Hepatocyte (in vitro differentiated cells): ENCODE measurements around the gene PGGHG. TPM values are rescaled to one million over a fixed set of nuclear protein-coding genes. Genes with fewer than 3 reads are reported as not detected.

Experiments used
- DNase-seq: peaks from one replicate; pipeline ENCODE4 v3.0.0-alpha.2; 2016; ENCODE audit warnings: low spot score
- H2AFZ ChIP-seq: fragments of 200-600 bp; sonication (generic); 2 replicates; pipeline ENCODE4 v1.6.0; 2016; ENCODE audit warnings: antibody characterized with exemption, mild to moderate bottlenecking
- H3K27ac ChIP-seq: fragments of 200-600 bp; sonication (generic); 2 replicates; pipeline ENCODE4 v1.5.1; 2016; ENCODE audit warnings: mild to moderate bottlenecking
- H3K27me3 ChIP-seq: fragments of 200-600 bp; sonication (generic); 2 replicates; pipeline ENCODE4 v1.6.1; 2016
- H3K36me3 ChIP-seq: fragments of 200-600 bp; sonication (generic); replicated peaks from 2 replicates; pipeline ENCODE4 v1.5.1; 2016; ENCODE audit warnings: low read depth; ENCODE audit not compliant: insufficient read depth
- H3K4me1 ChIP-seq: fragments of 200-600 bp; sonication (generic); 2 replicates; pipeline ENCODE4 v1.5.1; 2016; ENCODE audit warnings: mild to moderate bottlenecking, moderate library complexity; ENCODE audit not compliant: insufficient read depth
- H3K4me2 ChIP-seq: fragments of 200-600 bp; sonication (generic); 2 replicates; pipeline ENCODE4 v1.6.0; 2016
- H3K4me3 ChIP-seq: fragments of 200-600 bp; sonication (generic); 2 replicates; pipeline ENCODE4 v1.5.1; 2016; ENCODE audit warnings: mild to moderate bottlenecking
- H3K79me2 ChIP-seq: fragments of 200-600 bp; sonication (generic); 2 replicates; pipeline ENCODE4 v1.6.0; 2017; ENCODE audit warnings: mild to moderate bottlenecking
- H3K9me2 ChIP-seq: fragments of 200-600 bp; sonication (generic); replicated peaks from 2 replicates; pipeline ENCODE4 v1.6.0; 2017; ENCODE audit warnings: mild to moderate bottlenecking; ENCODE audit not compliant: insufficient read depth
- H3K9me3 ChIP-seq: fragments of 200-600 bp; sonication (generic); 2 replicates; pipeline ENCODE4 v1.5.1; 2016; ENCODE audit warnings: low read depth, mild to moderate bottlenecking
- H4K20me1 ChIP-seq: fragments of 200-600 bp; sonication (generic); 2 replicates; pipeline ENCODE4 v1.6.0; 2016; ENCODE audit warnings: mild to moderate bottlenecking; ENCODE audit not compliant: insufficient read depth, poor library complexity, severe bottlenecking
- EZH2 ChIP-seq: fragments of 200-600 bp; sonication (generic); IDR thresholded peaks from 2 replicates; pipeline ENCODE4 v1.6.1; 2016; ENCODE audit warnings: antibody characterized with exemption, mild to moderate bottlenecking, borderline replicate concordance
- EZH2phosphoT487 ChIP-seq: fragments of 200-600 bp; sonication (generic); IDR thresholded peaks from one replicate; pipeline ENCODE4 v1.6.1; 2018; ENCODE audit warnings: antibody characterized with exemption, mild to moderate bottlenecking, low read depth, moderate library complexity; ENCODE audit not compliant: unreplicated experiment, severe bottlenecking
- WGBS: methylation state at CpG from one replicate; pipeline ENCODE4 v1.1.6; 2016; ENCODE audit warnings: low lambda C conversion rate; ENCODE audit errors: missing lambda C conversion rate; 5-methylcytosine and 5-hydroxymethylcytosine counted together
- polyA plus RNA-seq: library from polyadenylated mRNA; unstranded; fragments of >200 nt; fragmentation: Nextera tagmentation; extraction: Ambion mirVana; gene quantifications from 2 replicates; pipeline ENCODE4 v1.2.1, GENCODE V29; 2016
- total RNA-seq: library from RNA; depleted of rRNA; stranded (reverse); fragments of >200 nt; gene quantifications from 2 replicates; pipeline ENCODE4 v1.2.3, GENCODE V29; 2014
- TF ChIP-seq, protein P1 (sequence below): fragments of 200-600 bp; sonication (generic); IDR thresholded peaks from 2 replicates; pipeline ENCODE4 v1.5.1; 2016; ENCODE audit warnings: antibody characterized with exemption, mild to moderate bottlenecking; ENCODE audit not compliant: poor library complexity

Gene PGGHG
- total and polyA plus RNA-seq, 2 experiments from 2014 or later = 19.2 to 27.9 TPM

DNA sequence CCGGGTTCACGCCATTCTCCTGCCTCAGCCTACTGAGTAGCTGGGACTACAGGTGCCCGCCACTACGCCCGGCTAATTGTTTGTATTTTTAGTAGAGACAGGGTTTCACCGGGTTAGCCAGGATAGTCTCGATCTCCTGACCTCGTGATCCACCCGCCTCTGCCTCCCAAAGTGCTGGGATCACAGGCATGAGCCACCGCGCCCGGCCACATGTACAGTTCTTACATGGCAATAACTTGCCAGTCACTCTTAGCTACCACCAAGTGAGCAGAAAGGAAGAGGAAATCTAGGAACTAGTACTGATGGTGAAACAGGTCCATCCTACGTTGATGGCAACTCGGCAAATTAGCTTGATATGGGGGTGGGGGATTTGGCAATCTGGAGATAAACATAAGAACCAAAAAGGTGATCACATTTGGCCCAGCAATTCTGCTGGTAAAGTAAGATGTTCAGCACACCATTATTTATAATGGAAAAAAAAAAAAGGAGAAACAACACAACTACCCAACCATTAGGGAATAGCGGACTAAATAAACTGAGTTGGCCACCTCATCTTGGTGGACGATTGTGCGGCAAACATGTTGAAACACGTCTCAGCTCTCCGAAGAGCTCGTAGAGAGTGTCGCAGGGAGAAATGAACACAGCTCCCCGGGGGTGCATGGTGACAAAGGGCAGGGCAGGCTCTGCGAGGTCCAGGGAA, 5.4 kb upstream of the PGGHG start:
- Histone ChIP-seq H3K9me2 (no peaks in the 10 kb centered on the region), H3K36me3 (no peaks in the 10 kb centered on the region), H3K27me3 (no peaks in the 10 kb centered on the region), H3K79me2 (no peaks in the 10 kb centered on the region), H3K4me2 (no peak overlapping the region), H3K4me3 (no peak overlapping the region), H3K4me1 (peaks cover 6% of the 10 kb centered on the region), H3K9me3 (no peaks in the 10 kb centered on the region), H3K27ac (no peak overlapping the region), H2AFZ (no peak overlapping the region), H4K20me1 (no peaks in the 10 kb centered on the region)
- TF ChIP-seq, protein P1, sequence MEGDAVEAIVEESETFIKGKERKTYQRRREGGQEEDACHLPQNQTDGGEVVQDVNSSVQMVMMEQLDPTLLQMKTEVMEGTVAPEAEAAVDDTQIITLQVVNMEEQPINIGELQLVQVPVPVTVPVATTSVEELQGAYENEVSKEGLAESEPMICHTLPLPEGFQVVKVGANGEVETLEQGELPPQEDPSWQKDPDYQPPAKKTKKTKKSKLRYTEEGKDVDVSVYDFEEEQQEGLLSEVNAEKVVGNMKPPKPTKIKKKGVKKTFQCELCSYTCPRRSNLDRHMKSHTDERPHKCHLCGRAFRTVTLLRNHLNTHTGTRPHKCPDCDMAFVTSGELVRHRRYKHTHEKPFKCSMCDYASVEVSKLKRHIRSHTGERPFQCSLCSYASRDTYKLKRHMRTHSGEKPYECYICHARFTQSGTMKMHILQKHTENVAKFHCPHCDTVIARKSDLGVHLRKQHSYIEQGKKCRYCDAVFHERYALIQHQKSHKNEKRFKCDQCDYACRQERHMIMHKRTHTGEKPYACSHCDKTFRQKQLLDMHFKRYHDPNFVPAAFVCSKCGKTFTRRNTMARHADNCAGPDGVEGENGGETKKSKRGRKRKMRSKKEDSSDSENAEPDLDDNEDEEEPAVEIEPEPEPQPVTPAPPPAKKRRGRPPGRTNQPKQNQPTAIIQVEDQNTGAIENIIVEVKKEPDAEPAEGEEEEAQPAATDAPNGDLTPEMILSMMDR = no peak
- TF ChIP-seq EZH2 = no peak
- TF ChIP-seq EZH2phosphoT487 = no peak
- DNase-seq = no peak
- WGBS = 82% methylated on average over 20 of the region's 23 CpGs

DNA sequence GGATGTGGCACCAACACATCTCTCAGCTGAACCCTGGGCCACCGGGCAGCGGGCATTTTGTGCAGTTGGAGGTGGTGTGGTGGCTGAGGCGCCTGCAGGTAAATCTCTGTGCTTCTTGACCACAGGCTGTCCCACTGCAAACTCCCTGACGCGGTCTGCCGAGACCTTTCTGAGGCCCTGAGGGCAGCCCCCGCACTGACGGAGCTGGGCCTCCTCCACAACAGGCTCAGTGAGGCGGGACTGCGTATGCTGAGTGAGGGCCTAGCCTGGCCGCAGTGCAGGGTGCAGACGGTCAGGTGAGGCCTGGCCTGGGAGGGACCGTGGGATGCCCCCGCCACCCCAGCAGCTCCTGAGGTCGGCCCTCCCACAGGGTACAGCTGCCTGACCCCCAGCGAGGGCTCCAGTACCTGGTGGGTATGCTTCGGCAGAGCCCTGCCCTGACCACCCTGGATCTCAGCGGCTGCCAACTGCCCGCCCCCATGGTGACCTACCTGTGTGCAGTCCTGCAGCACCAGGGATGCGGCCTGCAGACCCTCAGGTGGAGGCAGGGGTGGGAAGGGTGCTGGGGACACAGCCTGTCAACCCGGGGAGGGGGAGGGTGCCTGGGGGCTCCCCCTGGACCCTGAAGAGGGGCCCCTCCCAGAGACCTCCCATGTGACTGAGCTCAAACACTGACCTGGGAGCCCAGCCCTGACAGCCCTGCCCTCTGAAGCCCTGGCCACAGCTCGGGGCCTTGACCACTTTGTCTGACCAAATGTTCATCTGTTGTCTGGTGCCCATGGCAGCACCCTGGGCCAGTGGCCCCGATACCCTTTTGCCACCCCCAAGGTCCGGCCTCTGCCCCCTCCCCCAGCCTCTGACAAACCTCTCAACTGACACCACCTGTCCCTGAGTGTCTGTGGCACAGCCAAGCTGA, 4.6 kb upstream of the PGGHG start:
- WGBS = 89% methylated on average over 18 of the region's 24 CpGs
- Histone ChIP-seq H2AFZ (no peak overlapping the region), H3K9me2 (no peaks in the 10 kb centered on the region), H3K4me1 (peaks cover 6% of the 10 kb centered on the region), H4K20me1 (no peaks in the 10 kb centered on the region), H3K4me3 (no peak overlapping the region), H3K79me2 (no peaks in the 10 kb centered on the region), H3K27me3 (no peaks in the 10 kb centered on the region), H3K27ac (no peak overlapping the region), H3K4me2 (no peak overlapping the region), H3K36me3 (no peaks in the 10 kb centered on the region), H3K9me3 (no peaks in the 10 kb centered on the region)
- TF ChIP-seq EZH2phosphoT487 = no peak
- TF ChIP-seq, protein P1 = no peak
- no peak for TF ChIP-seq EZH2
- DNase-seq = no peak

DNA sequence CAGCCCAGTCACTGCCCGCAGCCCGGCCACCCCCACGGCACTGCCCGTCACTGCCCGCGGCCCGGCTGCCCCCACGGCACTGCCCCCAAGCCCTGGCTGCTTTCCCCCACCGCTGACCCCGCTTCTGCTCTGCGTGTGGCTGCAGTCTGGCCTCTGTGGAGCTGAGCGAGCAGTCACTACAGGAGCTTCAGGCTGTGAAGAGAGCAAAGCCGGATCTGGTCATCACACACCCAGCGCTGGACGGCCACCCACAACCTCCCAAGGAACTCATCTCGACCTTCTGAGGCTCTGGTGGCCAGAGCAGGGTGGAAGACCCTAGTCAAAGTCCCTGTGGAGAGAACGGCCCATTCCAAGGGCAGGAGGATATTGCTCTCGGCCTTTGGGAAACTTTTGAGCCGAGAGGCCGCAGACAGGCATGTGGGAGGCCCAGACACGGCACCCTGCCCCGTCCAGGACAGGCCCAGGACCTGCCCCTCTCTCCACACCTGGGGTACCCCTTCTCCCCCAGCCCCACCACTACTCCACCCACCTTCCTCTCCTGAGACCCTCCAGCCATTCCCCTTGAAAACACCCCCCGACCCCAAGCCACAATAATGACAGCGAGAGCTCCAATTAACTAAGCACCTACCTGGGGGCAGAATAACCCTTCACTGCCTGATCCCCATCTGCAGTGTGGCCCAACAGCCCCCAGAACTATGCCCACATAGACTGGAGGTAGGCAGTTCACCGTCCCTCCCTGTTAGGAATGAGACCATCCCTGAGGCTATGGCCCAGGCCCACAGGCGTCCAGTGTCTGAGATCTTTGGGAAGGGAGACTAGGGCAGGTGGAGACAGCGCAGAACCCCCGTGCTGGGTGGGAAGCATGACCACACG, 3.7 kb upstream of the PGGHG start:
- Histone ChIP-seq H2AFZ (no peak overlapping the region), H3K79me2 (no peaks in the 10 kb centered on the region), H3K36me3 (no peaks in the 10 kb centered on the region), H4K20me1 (no peaks in the 10 kb centered on the region), H3K9me2 (no peaks in the 10 kb centered on the region), H3K27ac (no peak overlapping the region), H3K4me2 (no peak overlapping the region), H3K27me3 (no peaks in the 10 kb centered on the region), H3K4me1 (peaks cover 15% of the 10 kb centered on the region), H3K4me3 (no peak overlapping the region), H3K9me3 (no peaks in the 10 kb centered on the region)
- WGBS = 86% methylated on average over 21 of the region's 29 CpGs
- TF ChIP-seq EZH2phosphoT487 (no peak), EZH2 (no peak)
- TF ChIP-seq, protein P1 = no peak
- no peak for DNase-seq
